Caki2 (cell line): ENCODE measurements around the gene CLMN. TPM values are rescaled to one million over a fixed set of nuclear protein-coding genes. Genes with fewer than 3 reads are reported as not detected.

Experiments
- DNase-seq: peaks from one replicate; pipeline ENCODE4 v3.0.0-alpha.2; 2015; ENCODE audit warnings: low read depth
- in situ Hi-C: cut with HindIII; loops from 2 replicates; pipeline ENCODE4 v1.10.0; 2016; ENCODE audit warnings: low sequenced_read_pairs, low pct_unique_long_range_greater_than_20kb, mixed read lengths
- total RNA-seq: library from RNA; depleted of rRNA; stranded (reverse); fragments of >200 nt; shearing (Covaris generic); gene quantifications from 2 replicates; pipeline ENCODE4 v1.2.3, GENCODE V29; 2014; ENCODE audit warnings: low replicate concordance

CLMN gene
- total RNA-seq, 1 experiment from 2014 or later: 4.3 TPM

DNA sequence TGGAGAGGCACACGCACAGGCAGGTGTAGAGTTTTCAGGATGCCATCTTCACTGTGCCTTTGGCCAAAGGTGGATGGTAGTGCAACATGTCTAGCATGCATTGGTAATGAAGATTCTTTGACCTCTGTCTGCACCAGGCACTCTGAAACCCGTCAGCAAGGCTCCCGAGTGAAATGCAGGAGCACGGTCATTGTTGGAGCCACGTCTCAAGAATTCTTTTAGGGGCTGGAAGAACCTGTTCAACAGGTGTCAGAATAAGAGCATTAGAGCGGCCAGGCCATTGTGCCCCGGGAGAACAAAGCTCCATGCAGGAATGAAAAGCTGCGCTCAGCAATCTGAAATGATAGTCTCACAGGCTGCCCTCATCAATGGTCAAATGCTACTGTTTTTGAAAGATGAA, 122.2 kb downstream of the CLMN start:
- in situ Hi-C loops: no loop called here
- no peak for DNase-seq

DNA sequence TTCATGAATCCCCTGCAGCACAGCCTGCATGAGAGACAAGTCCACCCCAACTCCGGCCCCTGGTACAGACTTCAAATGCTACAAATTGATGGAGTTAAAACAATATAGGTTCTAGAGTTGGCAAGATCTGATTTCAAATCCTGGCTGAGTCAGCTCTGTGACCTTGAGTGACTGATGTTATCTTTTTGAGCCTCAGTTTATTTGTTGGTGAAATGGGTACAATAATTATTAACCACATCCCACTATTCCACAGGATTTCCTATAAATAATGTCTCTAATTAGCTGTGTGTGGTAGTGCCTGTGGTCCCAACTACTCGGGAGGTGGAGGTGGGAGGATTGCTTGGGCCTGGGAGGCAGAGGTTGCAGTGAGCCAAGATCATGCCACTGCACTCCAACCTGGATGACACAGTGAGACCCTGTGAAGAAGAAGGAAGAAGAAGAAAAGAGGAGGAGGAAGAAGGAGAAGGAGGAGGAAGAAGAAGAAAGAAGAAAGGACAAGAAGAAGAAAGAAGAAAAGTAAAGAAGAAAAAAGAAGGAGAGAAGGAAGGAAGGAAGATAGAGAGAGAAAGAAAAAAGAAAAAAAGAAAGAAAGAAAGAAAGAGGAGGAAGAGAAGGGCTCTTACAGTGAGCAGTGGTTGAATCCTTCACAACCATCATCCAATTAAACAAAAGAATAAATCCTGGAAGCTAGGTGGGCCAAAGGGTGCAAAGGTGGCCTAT, 122.7 kb downstream of the CLMN start:
- DNase-seq: no peak
- in situ Hi-C loops: no loop called here

DNA sequence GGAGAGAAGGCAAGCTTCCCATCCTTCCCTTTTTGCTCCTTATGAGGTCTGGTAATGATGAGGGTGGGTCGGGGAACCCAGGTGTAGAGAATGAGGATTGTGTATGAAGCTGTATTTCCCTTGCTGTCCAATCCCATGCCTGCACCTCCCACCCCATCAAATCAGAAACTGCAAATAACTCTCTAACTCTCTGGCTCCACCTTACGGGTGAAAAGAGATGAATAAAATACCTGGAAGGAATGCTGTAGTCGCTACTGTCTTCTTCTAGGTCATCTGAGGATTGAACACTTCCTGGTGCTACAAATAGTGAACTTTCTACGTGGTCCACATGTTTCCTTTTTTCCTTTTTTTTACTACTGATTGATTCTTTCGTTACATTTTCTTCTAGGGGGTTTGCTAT, 123.4 kb downstream of the CLMN start:
- DNase-seq: no peak
- in situ Hi-C loops: no loop called here

DNA sequence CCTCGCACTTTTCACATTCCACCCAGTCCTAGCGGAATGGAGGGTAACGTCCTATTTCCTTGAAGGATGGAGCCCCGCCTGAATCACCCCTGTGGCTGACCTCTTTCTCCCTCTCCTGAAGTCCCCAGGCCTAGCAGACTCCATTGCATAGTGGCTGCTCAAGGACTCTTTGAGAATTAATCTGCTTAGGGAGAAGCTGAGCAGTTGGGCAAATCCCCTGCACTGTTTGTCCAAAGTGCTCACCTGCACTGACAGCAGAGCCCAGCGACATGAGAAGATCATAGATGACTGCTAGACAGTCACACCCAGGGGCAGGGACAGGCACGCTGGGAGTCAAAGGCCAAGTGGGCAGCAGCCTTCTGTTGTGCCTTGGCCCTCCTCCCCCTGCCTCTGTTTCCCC, 124.7 kb downstream of the CLMN start:
- DNase-seq: no peak
- in situ Hi-C loops: no loop called here

DNA sequence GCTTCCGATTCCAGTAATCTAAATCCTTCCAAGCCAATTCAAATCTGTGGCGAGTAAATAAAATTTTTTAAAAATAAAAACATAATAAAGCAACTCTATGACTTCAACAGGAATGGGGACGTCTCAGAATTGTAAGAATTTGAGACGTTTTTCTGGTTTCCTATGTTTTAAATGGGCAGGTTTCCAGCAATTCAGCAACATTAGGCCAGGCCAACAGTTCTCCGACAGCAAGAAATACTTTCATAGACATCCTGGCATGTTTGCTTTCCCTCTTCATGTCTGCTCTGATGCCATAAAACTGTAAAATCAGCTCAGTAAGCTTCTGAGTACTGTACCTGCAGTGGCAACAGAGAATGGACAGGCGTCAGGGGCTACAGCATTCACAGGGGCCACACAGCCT, 126.6 kb downstream of the CLMN start:
- no peak for DNase-seq
- in situ Hi-C loops: no loop called here

DNA sequence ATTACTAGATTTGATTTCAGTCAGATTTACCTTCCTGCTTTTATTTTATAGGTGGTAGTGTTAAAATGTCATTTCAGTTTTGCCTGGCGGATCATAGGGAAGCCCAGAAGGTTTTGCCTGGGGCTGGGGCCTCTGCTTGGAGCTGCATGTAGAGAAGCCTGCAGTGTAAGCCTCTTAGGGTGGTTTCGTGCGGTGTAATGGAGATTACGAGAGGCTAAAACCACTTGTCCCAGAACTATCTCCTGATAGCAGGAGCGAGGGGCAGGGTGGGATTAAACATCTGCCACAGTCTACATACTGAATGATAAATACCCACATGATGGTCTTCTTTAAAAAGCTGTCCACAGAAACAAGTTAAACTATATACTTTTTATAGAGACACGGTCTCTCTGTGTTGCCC, 127.4 kb downstream of the CLMN start:
- in situ Hi-C loops: no loop called here

DNA sequence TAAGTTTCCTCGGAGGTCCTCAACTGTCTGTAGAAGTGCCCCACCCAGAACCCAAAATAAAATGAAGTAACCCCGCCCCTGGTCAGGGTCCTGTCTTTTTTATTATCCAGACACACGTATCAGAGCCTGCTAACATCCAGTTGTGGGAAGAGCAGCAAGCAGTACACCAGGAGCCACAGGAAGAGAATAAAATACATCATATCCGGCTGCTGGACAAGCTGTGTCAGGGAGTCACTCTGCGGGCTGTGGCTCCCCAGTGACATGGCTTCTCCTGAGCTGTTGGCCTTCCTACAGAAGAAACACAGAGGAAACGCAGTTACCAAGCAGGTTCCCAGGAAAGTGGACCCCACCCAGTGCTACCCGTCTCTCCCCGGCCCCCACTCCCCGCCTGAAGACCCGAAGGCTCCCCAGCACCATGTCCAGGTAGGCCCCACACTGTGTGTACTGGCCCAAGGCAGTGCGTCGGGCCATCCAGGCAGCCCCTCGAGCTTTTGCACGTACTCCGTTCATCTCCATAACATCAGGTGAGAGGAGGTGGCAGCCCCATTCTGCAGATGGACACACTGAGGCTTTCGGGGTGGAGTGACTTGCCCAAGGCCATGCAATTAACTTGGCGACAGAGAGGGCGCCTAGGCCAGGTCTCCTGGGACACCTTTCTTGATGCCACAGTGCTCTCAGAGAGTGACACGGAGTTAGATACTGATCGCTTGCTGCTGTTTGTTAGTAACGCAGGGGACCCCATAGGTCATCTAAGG, 128.1 kb downstream of the CLMN start:
- no peak for DNase-seq
- in situ Hi-C loops: no loop called here

More for the DNA sequence above, 127.4 kb downstream of the CLMN start:
- DNase-seq: no peak

DNA sequence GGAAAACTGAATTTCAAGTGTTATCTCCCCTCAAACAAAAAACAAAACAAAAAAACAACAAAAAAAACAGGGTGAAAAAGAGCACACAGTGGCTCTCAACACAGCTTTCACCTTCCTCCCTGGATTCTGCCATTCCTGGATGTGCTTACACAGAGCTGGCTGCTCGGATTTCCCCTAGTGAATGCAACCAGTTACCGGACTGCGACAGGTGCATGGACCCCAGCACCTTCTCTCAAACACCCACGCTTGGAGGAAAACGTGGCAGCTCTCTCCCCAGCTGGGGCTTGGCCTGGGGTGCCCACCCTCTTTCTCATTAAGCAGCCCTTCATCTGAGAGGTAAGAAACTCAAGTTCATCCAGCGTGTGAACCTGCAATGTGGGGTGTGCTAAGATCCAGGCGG, 128.9 kb downstream of the CLMN start:
- no peak for DNase-seq
- in situ Hi-C loops: no loop called here

DNA sequence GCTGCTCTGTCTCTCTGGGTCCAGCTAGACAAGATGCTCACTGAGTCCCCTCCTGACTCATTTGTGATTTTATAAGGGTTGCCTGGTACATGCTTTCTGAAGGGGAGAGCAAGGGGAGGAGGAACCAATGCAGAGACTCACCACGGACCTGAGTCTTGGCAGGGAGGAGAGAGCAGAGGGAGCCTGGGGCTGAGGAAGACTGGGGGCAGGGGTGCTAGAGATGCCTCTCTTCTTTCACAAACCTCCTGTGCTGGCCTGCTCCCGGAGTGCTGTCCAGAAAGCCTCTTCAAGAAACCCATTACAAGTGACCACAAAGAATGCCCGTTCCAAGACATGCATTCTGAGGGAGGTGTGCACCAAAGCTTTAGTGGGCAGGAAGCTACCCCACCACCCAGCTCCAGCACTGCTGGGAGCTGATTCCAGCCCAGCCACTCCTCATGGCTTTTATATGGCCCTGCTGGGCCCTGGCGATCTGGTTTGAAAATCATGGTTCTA, 129.3 kb downstream of the CLMN start:
- no peak for DNase-seq
- in situ Hi-C loops: no loop called here

DNA sequence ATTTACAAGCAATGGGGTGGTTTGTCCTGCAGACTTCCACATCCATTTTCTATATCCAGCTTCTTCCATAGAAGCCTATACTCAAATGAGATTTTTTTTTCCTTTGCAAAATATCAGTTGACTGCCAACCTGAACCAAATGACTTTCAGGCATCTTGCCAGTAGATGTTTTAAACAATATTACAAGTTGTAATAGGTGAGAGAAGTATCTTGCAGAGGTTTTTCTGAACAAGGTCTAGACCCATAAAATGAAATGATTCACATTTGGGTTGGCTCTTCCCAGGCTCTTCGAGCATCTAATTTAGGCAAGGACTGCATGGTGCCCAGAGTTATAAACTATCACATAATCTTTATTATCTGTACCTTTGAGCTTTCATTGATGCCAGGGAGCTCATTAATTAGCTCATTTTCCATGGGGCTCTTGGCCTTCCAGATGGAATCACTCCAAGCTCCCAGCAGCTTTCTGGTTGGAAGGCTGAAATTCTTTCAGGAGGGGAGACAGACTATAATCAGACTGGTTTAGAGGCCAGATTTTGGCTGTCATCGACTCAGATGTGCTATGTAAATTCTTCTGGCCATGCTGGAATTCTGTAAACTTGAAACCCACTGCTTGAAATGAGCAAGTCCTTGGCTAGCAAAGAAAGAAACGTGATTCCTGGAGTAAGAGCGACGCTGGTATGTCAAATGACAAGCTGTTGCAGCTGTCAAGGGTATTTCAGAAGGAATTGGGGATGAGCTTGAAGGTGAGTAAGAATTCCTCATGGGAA, 130.2 kb downstream of the CLMN start:
- DNase-seq: no peak
- in situ Hi-C loops: no loop called here

DNA sequence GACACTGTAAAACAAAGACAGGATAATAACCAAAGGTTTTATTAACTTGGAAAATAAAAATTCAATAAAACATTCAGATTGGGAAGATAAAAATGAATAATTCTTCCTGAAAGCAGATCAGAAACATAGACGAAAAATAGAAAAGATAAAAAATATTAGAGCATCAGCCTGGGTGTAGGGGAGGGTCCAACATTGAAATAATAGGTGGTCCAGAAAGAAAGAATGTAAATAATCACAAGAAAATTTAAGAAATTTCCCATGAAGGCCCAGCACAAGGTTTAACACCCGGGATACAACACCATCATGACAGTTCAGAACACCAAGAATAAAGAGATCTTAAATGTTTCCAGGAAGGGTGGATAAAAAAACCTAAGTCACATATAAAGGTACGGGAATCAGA, 131.3 kb downstream of the CLMN start:
- in situ Hi-C loops: no loop called here
- DNase-seq: no peak

DNA sequence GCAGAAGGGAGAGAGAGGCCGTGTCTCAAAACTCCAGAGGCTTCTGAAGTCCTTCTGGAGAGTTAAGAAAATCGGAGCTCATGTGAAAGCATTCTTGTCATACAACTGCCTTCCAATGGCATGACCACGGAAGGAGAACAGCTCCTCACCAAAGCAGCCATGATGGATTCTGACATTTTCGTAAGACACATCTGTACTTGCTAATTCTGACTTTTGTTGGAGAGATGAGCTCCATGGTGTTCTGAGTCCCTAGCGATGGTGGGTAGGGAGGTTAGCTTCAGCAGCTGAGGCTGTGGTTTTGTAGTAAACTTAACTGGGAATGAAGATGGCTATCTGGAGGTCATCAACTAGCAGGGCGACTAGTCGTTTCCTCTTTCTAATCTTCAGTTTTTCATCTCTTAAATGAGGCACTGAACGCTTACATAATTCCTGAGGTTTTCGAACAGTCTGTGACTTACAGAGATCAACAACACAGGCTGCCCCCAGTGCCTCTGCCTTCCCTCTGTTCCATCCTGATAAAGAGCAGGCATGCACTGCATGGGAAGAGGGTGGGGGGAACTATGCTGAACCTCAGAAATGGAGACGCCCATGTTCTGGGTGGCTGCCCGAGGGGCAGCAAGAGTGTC, 133.8 kb downstream of the CLMN start:
- in situ Hi-C loops: no loop called here

DNA sequence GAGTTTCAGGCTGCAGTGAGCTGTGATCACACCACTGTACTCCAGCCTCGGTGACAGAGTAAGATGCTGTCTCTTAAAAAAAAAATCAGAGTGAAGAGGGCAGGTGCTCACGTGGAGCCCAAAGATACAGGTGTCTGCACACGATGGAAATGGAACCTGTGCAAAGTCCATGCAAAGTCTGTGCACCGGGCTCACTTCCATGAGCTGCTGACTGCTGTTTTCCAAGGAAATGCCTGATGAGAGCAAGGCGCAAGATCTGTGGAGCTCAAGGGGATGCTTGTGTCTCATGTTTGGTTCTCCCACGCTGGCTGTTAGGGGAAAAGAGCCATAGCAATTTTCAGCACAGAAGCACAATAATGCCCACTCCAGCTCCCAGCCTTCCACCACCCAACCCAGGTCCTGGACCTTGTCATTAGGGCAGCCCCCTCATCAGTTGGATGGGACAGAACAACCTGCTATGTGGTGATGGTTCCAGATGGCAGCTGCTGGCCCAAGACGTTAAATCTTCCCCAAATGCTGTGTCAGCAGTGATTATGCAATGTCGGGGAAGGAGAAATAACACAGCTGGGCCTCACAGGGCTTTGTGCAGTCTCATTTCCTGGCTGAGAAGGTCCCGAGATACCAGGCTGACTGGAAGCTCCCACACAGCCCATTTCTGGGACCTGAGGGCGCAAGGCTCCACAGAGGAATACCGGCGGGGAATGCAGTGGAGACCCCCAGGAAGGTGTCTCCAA, 134.5 kb downstream of the CLMN start:
- no peak for DNase-seq
- in situ Hi-C loops: no loop called here

More for the DNA sequence above, 133.8 kb downstream of the CLMN start:
- no peak for DNase-seq

DNA sequence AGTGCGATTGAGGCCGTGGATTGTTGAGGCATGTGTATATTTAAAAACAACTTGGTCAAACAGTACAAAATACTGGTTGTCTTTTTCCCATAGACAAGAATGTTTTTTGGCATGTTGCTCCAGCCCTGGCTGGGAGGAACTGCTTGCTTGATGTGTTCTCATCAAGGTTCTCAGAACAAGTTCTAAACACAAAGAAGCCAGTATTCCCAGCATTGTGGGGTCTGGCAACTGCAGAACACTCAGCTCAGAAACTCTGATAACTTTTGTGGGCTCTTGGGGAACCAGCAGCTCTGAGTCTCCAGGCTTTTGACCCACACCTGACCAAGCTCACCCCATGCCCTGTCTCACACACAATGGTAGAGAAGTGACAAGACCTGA, 135.3 kb downstream of the CLMN start:
- no peak for DNase-seq
- in situ Hi-C loops: no loop called here

DNA sequence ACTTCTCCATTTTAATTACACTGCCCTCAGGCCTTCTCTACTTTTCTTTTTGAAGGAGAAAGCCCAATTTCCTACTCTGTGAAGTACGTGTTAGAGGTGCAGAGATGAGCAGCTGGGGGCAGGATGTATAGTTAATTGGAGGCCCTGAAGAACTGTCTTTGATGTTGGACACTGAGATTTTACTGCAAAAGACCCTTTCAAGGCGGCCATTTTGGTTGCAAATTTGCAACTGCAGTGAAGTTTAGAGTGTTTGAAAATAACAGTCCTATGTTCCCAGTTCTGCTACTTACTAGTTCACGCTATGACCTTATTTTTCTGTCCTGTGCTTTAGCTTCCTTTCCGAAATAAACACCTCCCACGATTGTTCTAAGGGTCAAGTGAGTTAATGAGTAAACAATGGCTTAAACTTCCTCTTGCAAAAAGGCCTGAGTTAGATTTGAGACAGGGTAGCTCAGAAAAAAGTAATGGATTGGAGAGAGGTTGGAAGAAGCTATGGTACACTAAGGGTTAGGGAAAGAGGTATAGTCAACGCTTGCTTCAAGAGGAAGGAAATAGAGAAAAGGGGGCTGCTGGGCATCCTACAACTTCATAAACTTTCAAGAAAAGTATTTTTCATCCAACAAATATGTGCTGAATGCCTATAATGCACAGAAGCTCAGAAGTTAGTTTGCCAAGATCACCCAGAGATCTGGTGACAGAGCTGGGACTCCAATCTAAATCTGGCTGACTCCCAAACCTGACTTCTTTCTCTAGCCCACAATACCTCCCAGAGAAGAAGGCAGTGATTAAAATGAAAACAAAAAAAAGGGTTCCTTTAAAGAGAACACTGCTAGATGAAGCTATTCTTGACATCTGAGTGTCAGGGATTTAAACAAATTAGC, 135.9 kb downstream of the CLMN start:
- in situ Hi-C loops: no loop called here
- no peak for DNase-seq

DNA sequence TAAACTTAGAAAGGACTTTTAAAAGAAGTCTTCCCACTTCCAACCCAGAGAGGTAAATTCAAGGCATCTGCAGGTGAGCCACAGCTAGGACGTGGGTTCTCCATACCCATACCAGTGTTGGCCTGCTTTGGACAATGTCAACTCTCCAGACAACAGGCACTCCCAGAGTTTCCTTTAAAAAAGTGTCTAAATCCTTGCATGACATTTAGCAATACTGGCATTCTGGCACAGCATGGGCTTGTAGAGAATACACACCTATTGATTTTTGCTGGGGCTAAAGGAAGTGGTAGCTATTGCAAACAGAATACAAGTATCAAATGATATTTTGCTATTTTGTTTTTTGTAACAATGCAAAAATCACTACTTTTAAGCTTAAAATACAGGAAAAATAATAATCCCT, 136.6 kb downstream of the CLMN start:
- in situ Hi-C loops: no loop called here
- DNase-seq: no peak

DNA sequence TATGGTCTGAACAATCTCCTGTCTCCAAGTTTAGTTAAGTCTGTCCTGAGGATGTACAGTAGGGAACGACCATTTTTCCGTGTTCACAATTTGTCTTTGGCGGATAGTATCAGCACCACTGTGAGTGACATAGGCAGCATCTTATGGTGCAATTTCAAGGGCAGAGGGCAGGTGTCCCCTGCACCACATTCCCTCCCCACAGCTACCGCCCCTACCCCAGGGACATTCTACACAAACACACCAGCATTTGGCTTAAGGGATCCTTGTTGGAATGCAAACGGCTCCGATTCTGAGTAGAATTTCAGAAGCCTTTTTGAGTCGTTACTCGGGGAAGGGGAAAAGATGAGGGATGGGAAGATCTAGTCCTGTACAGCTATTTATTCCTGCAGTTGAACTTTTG, 137.3 kb downstream of the CLMN start:
- in situ Hi-C loops: no loop called here
- no peak for DNase-seq
